GM18858 (cell line): Measurements from ENCODE around the gene ALDH3B1.

Experiments used
- ATAC-seq: cut with Tn5 transposase; IDR thresholded peaks from one replicate; pipeline ENCODE4 v1.9.1; 2021; ENCODE audit not compliant: unreplicated experiment

ALDH3B1 gene

DNA sequence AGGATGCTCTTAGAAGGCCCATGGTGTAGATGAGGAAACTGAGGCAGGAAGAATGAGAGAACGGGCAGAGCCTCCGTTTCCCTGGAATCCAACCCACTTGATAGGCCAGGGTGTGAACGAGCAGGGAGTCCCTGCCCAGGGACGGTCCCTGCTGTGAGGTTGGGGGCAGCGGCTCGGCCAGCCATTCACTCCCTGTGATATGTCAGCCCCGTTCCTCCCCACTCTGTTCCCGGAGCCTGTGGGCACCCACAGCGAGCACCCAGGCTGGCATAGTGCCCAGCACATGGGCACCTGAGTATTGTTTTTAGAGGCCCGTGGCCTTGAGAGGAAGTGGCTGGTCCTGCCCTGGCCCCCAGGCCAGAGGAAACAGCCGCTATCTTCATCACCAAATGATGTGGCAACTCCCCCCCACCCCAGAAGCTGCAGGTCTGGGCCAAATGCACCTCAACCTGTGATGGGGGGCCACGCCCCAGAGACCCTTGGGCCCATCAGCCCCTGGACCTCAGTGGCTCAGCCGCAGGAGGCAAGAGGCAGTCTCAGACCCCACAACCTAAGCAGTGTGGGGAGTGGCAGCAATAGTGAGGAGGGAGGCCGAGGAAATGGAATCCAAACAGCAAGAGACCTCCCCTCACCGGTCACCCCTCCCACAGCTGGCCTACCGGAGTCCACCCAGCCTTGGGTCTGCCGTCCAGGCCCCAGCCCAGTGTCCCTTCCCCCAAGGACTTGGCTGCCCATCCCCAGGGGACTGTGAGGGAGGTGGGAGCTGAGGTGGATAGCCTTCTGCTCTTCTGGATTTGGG lies 2.1 kb downstream of the ALDH3B1 start:
- no peak for ATAC-seq

DNA sequence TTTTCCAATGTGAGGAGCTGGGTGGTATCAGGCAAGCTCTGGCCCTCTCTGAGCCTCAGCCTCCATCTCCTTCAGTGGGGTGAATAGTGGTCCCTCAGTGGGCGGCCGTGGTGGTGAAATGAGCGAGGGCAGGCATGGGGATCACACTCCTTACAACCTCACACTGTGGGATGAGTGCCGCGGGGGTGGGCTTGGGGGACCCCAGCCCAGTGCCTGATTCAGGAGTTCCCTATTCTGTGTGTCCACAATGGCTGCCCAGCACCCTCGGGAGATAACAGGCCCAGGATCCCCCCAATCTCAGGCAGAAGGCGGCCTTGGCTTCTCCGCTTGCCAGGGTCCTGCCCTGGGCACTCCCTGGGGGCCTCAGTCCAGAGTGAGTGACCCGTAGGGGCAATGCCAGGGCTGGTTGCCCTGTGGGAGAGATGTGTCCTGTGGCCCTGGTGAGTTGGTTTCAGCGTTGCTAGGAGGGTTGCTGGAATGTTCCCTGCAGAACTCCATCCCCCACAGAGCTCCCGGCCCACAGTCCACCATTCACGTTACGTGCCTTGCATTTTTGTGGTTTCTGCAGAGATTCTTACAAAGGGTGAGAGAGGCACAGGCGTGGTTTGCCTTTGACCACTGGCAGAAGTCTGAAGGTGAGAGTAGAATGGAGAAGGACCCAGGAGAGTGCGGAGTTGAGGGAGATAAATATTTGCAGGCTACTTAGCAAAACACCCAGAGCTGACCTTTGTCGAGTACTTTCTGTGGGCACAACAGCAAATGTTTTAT lies 2.9 kb downstream of the ALDH3B1 start:
- no peak for ATAC-seq

DNA sequence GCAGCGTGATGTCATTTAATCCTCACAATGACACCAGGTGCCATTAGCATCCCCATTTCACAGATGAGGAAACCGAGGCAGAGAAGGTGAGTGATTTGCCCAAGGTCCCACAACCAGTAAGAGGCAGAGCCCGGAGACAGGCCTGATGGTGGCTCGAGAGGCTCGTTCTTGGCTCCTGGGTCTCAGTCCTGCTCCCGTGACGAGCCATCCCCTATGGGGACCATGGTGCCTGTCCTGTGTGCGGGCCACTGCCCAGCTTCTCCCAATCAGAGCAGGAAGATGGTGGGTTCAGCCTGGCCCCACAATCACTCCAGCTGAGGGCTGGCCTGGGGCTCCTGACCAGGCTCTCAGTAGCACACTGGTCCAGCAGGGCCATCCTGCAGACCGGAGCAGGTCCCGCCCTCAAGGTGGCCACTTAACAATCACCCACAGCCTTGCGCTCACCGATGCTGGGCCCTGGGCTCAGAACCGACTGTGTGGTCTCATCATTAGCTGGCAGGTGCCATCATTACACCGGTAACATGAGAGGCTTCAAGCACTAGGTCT lies 3.6 kb downstream of the ALDH3B1 start:
- no peak for ATAC-seq

DNA sequence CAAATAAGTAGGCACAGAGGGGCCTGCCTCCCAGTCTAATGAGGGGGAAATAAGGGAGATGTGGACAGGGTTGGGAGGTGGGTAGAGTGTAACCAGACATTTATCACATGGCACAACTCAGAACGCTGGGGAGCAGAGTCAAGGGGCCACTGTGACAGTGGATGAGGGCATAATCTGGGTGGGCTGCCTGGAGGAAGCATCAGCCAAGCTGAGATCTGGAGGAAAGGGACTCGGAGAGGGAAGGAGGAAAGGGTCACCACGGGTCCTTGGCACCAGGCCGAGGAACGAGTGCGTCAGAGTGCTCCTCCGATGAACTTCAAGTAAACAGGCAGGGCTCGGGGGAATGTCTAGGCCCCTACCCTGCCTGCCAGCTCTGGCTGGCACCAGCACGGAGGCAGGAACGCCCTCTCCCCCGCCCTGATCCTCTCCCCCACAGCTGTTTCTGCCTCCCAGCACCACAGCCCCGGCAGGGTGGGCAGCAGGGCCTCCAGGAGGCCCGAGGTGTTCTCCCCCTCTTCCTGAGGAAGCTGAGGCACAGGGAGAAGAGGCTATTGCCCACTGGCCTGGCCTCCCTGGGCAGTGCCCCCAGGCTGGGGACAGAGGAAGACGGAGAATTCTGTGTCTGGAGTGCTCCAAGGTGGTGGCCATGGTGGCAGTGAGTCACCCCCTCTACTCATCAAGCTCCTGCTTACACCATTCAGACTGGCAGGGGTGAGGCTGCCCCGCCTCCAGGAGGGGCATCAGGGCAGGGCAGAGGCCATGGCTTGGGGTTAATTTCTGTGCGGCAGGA lies 4.2 kb downstream of the ALDH3B1 start:
- ATAC-seq: no peak

DNA sequence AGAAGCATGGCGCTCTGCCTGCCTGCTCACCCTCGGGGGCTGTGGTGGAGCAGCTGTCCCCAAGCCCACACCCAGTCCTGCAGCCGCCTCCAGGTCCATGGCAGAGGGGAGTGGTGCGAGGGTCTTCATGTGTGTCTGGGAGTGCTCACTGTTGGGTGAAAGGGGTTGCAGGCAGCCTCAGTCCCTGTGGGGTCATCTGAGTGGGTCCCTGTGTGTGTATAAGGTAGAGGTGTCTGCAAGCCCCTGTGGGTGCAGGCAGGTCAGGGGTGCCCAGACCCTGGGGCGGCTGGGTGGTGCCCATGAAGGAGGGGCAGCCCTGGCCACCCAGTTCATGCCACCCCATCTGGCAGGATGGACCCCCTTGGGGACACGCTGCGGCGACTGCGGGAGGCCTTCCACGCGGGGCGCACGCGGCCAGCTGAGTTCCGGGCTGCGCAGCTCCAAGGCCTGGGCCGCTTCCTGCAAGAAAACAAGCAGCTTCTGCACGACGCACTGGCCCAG lies 4.9 kb downstream of the ALDH3B1 start:
- ATAC-seq: no peak

DNA sequence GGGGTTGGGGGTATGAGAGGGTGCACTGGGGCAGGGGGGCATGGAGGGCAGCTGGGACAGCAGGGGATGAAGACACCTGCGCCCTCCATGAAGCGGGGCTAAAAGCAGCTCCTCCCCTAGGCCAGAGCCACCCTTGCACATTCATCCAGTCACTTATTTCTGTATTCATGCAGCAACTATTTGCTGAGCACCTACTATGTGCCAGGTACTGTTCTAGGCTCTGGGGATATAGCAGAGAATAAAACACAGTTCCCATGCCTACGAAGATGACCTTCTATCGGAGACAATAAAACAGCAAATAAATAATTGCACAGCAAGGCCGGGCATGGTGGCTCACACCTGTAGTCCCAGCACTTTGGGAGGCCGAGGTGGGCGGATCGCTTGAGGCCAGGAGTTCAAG lies 5.3 kb downstream of the ALDH3B1 start:
- no peak for ATAC-seq

DNA sequence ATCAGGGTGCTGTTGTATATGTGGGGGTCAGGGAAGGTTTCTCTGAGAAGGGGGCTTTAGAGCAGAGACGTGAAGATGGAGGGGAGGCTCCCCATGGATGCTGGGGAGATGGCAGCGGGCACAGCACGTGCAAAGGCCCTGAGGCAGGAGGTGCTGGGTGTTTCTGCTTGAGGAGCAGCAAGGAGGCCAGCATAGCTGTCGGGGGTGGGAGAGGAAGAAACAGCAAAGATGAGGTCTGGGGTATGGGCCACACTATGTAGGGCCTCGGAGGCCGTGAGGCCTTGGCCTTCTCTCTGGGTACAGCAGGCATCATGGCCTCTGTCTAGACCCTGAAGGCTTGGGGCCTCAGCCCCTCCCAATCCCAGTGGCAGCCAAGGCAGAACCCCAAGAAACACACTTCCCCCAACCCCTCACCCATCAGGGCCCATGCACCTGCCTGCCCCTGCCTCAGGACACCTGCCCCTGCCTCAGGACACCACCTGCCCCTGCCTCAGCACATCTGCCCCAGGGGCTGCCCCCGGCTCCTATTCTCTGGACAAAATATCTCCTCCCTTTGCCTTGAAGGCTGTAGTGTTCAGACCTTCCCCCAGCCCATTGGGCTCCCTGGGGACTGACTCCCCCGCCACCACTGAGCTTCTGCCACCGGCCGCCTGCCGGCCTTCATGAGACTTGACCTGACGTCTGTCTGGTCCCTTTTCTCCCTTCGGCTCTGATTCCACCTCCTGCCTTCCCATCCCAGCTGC lies 6.2 kb downstream of the ALDH3B1 start:
- no peak for ATAC-seq

DNA sequence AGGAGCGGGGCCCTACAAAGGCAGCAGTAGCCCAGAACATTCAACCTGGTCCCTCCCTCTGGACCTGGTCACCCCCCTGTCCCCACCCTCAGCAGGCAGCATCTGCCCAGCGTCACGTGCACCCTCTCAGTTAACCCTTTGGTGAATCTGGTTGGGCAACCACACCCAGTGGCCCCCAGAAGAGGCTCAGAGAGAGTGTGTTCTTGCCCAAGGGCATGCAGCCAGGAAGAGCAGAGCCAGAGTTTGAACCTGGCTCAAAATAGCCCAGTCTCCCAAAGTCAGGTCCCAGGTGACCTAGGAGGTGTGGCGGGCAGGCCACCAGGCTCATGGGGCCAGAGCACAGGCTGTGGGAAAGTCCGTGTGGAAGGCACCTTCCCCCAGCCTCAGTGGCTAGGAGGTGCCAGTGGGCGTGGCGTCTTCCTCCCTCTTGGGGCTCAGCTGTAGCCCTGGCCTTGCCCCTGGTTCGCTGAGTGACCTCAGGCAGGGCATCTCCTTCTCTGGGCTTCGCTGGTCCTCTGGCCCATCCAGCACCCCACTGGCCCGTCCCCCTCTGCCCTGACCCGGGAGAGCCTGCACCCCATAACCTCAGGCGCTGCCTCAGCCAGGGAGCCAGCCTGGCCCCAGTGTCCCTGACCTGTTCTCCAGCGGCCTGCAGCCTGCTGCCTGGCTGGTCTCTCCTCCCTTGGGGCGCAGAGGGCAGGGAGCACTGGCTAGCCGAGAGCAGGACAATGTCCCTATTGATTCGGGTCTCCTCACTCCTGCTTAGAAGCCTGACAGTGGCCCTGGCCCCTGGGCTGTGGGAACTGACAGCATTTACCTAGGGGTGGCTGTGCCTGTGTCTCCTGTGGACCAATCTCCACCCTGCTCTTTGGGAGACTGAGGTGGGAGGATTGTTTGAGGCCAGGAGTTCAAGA lies 7.0 kb downstream of the ALDH3B1 start:
- no peak for ATAC-seq

DNA sequence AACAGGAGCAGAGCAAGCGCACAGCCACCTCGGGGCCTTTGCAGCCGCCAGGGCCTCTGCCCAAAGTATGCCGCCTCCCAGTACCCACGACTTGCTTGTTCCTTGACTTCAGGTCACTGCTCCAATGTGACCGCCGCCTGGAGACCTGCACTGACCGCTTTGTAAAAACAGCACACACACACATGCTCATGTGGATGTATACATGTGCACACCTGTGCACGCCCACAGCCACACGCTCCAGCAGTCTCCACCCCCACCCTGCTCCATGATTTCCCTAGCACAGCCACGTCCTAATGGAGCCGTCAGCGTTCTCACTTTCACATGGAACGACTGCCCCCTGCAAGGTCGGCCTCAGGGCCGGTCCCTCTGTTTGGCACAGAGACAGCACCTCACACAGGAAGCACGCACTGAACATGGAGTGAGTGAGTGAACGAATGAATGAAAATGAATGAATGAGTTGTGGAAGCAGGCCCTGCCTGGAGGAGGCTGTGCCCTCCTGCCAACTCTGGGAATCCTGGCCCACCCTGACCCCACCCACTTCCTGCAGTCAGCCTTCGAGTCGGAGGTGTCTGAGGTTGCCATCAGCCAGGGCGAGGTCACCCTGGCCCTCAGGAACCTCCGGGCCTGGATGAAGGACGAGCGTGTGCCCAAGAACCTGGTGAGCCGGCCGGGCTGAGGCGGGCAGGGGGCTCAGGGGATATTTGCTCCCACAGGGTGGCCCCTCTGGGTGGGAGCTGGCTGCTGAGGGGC lies 8.0 kb downstream of the ALDH3B1 start:
- no peak for ATAC-seq

DNA sequence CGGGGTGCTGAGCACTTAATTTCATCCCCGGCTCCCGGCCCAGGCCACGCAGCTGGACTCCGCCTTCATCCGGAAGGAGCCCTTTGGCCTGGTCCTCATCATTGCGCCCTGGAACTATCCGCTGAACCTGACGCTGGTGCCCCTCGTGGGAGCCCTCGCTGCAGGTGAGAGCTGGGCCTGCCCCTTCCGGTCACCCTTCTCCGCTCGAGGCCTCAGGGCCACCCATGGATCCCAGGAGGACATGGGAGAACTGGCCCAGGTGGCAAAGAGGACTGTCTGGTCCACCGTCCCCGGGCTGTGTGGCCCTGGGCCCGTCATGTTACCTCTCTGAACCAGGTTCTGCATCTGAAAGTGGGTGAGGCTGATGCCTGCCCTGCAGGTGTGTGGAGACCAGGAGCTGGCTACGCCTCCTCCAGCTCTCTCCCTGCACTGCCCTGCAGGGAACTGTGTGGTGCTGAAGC lies 8.6 kb downstream of the ALDH3B1 start:
- no peak for ATAC-seq

DNA sequence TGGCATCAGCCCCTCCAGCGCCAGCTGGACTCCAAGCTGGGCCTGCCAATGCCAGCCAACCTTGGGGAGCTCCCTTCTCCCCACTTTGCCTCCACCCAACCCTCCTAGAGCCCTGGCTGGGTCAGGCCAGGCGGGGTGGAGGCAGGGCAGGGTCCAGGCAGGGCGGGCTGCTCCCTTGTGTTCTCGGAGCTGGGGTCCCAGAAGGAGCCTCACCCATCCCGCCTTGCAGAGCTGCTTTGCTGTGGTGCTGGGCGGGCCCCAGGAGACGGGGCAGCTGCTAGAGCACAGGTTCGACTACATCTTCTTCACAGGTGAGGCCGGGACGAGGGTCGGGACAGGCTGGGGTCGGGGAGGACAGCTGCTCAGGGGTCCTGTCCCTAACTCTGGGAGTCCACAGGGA lies 9.4 kb downstream of the ALDH3B1 start:
- ATAC-seq: no peak

DNA sequence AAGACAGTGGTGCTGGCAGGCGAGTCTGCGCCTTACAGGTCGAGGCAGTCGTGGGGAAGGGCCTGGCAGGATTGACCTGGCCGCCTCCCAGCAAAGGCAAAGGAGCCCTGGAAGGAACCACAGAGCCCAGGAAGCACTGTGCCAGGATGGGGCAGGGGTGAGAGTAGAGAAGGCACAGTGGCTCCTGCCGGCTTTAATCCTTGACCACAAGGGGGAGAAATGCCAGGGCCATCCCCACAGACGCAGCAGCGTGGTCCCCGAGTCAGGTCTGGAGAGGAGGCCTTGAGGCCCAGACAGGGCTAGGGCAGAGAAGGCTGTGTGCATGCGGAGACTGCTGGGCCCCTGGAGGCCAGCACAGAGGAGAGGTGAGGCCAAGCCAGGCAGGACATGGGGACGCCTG lies 10.4 kb downstream of the ALDH3B1 start:
- ATAC-seq: no peak

DNA sequence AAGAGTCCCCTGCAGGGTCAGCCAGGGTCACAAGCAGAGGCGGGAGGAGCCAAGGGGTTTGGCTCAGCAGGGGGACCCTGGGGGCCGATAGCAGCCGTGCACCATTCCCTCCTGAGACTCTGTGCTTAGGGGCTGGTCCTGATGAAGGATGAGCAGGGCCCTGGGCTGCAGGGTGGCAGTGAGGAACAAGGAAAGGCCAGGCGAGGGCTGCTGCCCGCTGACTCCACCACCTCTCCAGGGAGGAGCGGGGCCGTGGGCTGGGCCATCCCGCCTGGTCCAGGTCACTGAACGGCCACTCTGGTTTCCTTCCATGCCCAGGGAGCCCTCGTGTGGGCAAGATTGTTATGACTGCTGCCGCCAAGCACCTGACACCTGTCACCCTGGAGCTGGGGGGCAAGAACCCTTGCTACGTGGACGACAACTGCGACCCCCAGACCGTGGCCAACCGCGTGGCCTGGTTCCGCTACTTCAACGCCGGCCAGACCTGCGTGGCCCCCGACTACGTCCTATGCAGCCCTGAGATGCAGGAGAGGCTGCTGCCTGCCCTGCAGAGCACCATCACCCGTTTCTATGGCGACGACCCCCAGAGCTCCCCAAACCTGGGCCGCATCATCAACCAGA lies 11.2 kb downstream of the ALDH3B1 start:
- no peak for ATAC-seq

DNA sequence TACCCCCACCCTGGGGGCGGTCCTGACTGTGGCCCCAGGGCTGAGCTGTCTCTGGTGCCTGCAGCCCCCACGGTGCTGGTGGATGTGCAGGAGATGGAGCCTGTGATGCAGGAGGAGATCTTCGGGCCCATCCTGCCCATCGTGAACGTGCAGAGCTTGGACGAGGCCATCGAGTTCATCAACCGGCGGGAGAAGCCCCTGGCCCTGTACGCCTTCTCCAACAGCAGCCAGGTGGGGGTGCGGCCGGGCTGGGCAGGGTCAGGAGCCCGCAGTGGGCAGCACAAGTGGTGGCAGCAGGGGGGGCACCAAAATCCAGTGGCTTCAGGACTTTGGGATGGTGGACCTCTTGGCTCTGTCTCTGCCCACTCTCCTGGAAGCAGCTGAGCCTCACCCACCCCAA lies 12.4 kb downstream of the ALDH3B1 start:
- ATAC-seq: no peak

DNA sequence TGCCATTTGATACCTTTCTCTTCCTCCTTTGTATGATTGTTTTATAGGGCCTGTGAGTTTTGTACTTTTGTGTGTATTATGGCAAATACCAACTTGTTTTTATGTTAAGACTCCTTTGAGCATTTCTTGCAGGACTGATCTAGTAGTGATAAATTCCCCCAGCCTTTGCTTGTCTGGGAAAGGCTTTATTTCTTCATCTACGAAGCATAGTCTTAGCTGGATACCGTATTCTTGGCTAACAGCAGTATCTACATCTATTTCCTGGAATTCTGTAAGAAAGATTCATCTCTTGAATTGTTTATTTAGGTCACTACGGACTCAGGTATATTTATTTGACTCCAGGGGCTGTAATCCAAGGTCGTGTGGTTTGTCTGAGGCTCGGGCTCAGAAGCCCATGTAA lies 14.4 kb downstream of the ALDH3B1 start:
- ATAC-seq: no peak

DNA sequence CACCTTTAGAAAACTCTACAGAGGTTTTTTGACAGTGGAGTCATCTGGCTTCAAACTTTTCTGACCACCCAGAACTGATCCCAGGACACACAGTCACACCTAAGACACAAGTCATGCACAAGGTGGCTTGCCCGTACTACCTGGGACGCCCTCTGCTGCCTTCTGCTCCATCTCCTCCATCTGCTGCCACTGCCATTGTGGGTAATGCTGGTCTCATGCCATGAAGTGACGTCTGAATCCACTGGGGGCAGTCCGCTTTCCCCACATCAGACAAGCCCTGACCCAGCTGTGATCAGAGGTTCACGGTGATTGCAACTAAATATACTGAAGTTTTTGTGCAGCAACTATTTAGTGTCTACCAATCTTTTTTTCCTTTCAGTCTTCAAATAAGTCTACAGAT lies 14.9 kb downstream of the ALDH3B1 start:
- no peak for ATAC-seq

DNA sequence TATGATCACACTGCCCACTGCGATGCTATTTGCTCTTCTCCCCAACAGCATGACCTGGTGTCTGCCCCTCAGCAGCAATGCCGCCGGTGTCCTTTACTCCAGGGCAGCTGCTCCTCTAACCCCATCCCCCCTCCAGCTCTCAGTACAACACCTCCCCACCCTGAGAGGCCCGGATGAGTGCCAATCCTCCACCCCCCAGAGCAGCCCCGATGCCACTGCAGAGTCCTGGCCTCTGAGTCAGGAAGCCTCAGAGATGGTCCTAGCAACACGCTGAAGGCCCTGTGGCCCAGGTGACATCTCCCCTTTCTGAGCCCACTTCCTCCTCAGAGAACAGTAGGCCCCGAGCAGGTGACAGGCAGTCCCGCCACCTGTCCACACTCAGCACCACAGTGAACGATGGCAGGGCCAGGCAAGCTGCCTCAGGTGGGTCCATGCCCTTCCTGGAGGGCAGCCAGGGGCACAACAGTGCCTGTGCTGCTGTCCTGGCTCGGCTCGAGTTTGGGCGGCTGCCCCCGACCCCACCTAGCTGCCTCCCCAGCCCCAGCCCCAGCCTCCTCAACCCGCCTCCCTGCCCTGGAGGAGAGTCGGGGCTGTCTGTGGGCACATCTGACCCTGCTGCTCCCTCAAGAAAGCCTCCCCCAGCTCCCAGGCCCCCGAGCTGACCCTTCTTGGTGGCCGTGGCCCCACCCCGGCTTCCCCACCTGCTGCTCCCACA lies 16.4 kb downstream of the ALDH3B1 start:
- no peak for ATAC-seq

DNA sequence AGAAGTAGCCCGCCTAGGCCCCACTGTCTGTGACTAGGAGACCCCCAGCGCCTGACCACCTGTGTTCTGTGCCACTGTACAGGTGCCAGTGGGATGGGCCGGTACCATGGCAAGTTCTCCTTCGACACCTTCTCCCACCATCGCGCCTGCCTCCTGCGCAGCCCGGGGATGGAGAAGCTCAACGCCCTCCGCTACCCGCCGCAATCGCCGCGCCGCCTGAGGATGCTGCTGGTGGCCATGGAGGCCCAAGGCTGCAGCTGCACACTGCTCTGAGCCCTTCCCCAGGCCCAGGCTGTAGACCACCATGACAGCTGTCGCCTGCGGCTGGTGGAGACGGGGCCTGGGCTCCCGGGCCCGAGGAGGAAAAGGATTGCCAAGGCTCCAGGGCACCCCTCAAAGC lies 17.5 kb downstream of the ALDH3B1 start:
- ATAC-seq: no peak
